ENCODE data around the gene GRID2.
"Not testable (repeated sequence)": the region's sequence is repeated elsewhere in the genome, so short reads cannot be mapped to it uniquely, and the experiment has no call there.

GRID2 gene

DNA sequence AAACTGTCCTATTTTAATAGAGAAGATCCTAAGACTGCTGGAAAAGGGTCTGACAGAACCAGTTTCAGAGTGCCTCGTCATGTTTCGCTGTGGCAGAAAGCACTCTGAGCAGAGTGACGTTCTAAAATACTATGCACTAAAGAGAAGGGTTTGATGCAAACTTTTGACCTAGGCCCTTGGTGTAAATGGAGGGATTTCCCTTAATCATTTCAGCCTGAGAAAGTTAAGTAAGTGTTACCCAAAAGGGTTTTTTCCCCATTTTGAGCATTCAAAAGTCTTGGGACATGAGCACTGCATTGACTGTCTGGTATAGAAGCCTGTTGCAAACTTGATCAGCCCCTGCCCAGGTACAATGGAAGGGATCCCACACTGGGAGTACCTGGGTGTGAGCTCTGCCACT is 1367.3 kb downstream of the GRID2 start:
- no peak for DNase-seq (ENCODE audit: low read depth in 3 of 3)

DNA sequence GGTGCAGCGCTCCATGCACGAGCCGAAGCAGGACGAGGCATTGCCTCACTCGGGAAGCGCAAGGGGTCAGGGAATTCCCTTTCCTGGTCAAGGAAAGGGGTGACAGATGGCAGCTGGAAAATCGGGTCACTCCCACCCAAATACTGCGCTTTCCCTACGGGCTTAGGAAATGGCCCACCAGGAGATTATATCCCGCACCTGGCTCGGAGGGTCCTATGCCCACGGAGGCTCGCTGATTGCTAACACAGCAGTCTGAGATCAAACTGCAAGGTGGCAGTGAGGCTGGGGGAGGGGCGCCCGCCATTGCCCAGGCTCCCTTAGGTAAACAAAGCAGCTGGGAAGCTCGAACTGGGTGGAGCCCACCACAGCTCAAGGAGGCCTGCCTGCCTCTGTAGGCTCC is 1373.2 kb downstream of the GRID2 start:
- DNase-seq (ENCODE audit: low read depth in 3 of 3), result not testable (repeated sequence)

DNA sequence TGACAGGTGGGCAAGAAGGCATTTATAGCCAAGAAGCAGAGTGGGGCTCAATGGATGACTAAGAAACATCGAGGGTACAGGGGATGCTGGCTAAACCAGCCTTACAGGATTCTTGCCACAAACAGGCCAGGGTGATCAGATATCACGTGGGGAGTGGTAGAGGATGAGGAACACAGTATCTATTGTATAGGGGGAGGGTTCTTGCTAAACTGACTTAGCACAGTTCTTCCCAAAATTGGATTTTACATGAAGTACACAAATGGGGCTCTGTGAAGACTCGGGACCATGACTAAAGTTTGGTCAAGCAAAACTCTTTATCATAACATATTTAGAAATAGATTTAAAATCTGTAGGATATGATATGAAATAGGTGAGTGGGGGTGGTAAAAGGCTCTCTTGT is 1380.8 kb downstream of the GRID2 start:
- no peak for DNase-seq (ENCODE audit: low read depth in 3 of 3)

DNA sequence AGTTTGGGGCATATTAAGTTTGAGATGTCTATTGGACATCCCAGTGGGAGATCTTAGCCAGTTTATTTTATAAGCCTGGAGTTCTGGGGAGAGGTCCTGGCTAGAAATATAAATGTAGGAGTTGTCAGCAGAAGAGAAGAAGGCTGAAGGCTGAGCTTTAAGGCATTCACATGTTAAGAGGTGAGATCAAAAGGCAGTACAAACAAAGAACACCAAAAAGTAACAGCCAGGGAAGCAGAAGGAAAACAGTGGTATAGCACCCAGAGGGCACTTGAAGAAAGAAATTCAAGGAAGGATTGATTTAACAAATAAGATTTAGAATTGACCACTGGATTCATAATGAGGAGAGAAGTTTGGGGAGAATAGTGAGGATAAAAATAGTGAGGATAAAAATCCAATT is 1383.5 kb downstream of the GRID2 start:
- no peak for DNase-seq (ENCODE audit: low read depth in 3 of 3)

DNA sequence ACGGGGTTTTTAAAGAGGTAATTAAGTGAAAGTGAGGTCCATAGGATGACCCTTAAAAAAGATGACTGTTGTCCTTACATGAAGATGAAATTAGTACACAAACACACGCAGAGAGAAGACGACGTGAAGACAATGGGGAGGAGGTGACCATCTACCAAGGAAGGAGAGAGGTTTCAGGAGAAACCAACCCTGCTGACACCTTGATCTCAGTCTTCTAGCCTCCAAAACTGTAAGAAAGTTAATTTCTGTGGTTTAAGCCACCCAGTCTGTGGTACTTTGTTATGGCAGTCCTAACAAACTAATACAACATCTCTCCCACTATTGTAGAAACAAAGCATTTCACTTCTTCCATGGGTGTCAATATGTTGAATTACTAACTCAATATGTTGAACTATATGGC is 1385.2 kb downstream of the GRID2 start:
- no peak for DNase-seq (ENCODE audit: low read depth in 3 of 3)

DNA sequence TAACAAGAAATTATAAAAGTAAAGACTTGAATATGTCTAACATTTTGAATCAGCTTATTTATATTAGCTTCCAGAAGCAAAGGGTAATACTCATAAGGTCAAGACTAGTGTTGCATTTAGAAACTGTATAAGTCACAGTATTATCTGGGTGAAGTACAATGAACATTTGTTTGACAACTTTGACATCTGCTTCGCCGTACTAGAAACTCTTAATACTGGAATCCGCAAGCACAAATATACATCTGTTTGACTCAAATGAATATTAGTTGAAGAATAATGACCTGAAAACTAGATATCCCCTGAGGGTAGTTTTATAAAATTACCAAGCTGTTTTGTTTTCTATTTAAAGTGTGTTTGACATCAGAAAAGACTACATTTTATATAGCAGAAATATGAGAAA is 1389.4 kb downstream of the GRID2 start:
- DNase-seq (ENCODE audit: low read depth in 3 of 3), result no peak

DNA sequence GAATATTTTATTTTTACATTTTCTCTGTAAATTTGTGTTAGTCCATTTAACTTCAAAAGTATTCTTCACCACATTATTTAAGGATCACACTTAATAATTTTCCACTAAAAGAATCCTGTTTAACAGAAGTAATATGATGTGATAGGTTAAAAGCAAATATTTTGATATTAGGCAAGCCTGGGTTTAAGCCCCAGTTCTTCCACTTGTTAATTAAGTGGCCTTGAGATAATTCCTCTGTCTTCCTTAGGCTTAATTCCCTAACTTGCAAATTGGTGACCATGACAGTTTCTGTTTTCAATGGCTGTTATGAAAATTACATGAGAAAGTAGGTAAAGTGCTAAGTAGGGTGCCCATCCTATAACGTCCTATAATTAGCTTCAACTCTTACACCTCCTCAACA is 1394.9 kb downstream of the GRID2 start:
- DNase-seq (ENCODE audit: low read depth in 3 of 3), result no peak

DNA sequence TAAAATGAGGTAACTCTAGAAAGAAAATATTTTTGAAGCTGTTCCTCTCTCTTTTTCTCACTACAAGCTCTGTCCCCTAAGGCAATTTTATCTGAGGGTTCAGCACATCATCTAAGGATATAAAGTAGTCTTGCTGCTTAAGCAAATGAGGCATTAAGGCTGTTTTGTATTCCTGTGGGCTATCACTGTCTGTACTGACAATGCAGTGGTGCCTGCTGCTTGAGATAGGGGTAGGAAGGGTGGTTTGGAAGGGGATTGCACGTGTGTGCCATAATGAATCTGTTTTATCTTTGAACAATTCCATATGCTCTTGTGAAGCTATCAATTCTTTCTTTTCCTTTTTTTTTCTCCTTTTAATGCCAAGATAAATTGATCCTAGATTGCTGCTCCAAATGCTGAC is 1396.8 kb downstream of the GRID2 start:
- no peak for DNase-seq (ENCODE audit: low read depth in 3 of 3)

DNA sequence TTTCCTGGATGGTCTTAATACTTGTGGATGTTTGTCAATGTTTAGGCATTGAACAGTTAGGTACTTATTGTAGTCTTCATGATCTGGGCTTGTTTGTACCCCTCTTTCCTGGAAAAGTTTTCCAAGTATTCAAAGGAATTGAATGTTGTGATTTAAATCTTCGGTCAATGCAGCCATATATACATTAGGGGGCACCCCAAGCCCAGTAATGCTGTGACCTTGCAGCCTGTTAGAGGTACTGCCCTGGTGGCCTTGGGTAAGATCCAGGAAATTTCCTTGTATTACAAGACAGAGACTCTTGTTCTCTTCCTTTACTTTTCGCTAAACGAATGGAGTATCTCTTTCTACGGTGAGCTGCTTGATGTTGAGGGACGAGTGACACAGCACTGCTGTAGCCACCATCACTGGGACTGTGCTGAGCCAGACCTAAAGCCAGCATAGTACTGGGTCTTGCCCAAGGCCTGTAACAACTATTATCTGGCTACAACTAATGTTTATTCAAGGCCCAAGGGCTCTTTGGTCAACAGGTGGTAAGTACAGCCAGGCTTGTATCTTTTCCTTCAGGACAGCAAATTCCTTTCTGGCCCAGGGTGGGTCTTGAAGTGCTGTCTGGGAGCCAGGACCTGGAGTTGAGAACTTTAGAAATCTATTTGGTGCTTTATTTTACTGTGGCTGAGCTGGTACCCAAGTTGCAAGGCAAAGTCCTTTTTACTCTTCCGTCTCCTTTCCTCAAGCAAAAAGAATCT is 1406.5 kb downstream of the GRID2 start:
- DNase-seq (ENCODE audit: low read depth in 3 of 3), result no peak

DNA sequence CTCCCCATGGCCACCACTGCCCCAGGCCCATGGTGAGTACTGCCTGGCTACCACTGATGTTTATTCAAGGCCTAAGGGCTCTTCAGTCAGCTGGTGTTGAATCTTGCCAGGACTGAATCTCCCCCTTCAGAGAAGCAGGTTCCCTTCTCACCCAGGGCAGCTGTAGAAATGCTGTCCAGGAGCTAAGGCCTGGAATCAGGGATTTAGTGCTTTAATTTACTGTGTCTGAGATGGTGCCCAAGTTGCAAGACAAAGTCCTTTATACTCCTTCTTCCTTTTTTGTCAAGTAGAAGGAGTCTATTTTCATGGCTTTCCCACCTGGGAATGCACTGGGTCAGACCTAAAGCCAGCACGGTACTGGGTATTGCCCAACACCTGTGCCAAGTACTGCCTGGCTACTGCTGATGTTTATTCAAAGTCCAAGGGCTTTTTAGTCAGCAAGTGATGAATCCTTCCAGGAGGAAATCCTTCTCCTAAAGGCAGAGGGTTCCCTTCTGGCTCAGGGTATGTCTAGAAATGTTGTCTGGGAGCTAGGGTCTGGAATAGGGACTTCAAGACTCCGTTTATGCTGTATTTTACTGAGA is 1407.2 kb downstream of the GRID2 start:
- no peak for DNase-seq (ENCODE audit: low read depth in 3 of 3)

DNA sequence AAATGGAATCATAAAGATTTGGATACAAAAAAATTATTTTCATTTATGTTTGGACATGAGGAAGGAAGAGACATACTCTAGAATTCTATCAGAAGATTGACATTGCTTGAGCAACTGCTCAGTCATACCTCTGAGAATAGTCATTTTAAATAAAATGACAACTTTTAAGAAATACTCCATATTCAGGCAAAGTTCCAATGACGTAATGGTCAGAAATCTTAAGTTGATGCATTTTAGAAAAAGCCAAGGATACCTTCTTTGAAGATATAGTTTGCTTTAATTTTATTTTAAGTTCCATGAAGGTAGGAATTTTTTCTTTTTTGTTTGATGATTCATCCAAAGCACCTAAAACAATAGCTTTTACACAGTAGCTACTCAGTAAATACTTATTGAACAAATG is 1414.5 kb downstream of the GRID2 start:
- no peak for DNase-seq (ENCODE audit: low read depth in 3 of 3)

DNA sequence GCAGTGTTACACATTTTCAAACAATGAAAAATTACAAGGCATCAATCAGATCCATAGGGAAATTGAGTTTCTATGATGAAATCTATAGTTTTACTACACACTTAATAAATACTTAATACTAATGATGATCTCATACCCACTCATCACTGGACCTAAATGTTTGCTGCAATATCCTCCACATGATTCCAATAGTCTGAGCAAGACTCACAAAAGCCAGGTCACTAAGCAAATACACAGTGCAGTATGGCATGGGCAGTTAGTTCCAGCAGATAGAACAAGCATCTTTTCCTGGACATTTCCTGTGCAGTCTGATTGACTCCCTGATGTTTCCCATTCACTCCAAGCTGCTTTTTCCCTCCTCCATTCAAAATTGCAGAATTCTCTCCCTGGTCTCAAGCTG is 1415.8 kb downstream of the GRID2 start:
- DNase-seq (ENCODE audit: low read depth in 3 of 3), result no peak

DNA sequence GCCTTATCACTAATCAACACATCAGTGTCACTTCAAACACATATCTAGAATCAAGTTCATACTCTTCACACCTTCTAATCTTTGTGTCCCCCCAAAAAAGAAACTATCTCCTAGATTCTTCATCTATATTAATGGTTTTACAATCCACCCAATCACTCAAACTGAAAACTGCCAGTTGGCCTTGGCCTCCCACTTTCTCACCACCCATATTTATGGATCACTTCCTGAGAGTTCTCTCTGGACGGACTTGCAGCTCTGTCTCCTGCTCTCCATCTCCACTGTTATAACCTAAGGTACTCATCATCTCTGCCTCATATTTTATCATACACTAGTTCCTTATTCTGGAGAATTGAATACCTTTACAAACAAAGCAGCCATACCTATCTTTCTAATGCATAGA is 1418.7 kb downstream of the GRID2 start:
- DNase-seq (ENCODE audit: low read depth in 3 of 3), result no peak

DNA sequence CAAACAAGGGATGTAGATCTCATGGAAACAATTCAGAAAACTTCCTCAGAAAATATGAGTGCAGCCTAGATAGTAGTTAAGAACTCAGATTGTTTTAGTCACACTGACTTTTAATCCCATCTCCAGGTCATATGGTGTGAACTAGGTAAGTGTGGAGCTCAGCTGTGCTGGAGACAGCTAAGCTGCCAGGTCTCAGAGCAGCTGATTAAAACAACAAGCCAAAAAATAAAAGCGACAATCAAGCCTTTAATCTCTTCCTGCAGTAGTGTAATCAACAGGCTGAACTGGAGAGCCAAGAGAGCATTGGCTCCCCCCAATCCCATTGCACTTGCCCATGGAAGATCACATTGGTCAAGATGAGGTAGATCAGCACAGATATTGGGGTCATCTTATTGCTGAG is 1426.5 kb downstream of the GRID2 start:
- DNase-seq (ENCODE audit: low read depth in 3 of 3), result no peak

DNA sequence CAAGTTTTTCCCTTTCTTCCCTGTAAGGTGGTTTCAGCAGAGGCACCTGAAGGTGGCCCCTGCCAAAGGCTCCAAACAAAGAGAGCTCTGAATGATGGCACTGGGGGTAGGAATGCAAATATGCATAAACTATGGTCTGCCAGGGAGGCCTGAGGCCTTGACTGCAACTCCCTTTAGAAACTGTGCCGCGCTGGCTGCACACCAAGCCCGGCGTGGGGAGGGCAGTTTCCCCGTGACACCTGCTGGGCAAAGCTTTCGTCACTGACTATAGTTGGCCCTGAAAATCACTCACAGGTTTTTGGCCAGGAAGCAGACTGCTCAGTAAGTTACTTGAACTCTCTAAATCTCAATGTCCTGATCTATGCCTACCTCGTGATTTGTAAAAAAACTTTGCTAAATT is 1427.0 kb downstream of the GRID2 start:
- DNase-seq (ENCODE audit: low read depth in 3 of 3), result no peak

DNA sequence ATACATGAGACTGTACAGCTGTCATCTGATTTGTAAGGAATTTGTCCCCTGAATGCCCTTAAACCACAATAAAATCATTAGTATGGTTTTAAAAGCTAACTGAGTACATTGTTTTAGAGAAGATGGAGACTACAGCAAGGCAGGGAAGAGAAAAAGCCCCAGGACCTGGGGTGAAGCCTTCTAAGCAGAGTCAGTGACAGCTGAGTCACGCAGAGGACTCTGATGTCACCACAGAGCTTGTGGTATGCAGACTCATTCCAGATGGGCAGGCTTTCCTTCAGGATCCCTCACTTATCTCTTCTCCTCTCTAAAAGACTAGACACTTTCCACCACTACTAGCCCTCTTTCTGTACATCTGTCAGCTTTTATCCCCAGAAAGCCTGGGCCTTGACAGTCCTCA is 1427.7 kb downstream of the GRID2 start:
- DNase-seq (ENCODE audit: low read depth in 3 of 3), result no peak

DNA sequence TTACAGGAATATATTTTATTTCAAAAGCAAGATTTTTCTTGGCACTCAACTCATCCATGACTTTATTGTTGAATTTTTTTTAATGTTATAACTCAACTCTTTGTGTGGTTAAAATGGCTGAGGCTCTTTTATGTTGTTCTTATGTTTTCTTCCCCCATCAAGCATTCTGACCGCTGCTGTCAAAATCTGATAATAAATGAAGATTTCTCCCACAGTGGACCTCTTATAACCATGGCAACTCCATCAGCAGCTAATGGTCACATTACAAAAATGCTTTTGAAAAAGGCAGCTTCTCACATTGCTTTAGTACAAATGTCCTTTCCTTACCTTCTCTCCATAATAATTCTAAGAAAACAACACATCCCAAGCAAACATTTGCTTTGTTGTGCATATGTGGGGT is 1428.7 kb downstream of the GRID2 start:
- DNase-seq (ENCODE audit: low read depth in 3 of 3), result no peak

DNA sequence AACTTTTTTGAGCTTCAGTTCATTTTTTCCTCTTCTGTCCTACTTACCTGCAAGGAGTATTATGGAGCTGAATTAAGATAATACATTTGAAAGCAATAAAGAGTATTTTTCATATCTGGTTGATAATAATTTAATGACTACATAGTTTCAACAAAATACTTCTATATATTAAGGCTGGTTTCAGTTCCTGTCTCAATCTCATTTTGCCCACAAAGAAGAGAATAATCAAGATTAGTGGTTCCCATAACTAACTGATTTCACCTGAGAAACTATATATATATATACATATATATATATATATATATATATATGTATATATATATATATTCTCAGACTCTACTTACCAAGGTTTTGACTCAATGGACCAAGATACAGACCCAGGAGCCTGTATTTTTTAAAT is 1437.1 kb downstream of the GRID2 start:
- no peak for DNase-seq (ENCODE audit: low read depth in 3 of 3)

DNA sequence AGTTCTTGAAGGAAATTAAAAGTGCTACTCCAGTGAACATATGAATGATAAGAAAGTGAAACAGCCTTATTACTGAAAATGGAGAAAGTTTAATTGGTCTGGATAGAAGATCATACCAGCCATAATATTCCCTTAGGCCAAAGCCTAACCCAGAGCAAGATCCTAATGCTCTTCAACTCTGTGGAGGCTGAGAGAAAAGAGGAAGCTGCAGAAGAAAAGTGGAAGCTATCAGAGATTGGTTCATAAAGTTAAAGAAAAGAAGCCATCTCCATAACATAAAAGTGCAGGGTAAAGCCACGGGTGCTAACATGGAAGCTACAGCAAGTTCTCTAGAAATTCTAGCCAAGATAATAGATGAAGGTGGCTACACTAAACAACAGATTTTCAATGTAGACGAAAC is 1439.3 kb downstream of the GRID2 start:
- no peak for DNase-seq (ENCODE audit: low read depth in 3 of 3)

DNA sequence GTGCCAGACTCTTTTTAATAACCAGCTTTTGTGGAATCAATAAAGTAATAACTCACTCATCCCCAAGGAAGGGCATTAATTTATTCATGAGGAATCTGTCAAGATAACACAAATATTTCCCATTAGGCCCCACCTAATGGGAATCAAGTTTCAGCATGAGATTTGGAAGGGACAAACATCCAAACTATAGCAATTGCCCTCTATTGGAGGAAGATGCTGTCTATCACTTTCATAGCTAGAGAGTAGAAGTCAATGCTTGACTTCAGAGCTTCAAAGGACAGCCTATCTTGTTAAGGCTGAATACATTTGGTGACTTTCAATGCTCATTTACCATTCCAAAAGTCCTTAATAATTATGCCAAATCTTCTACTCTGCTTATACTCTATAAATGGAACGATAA is 1439.9 kb downstream of the GRID2 start:
- no peak for DNase-seq (ENCODE audit: low read depth in 3 of 3)

DNA sequence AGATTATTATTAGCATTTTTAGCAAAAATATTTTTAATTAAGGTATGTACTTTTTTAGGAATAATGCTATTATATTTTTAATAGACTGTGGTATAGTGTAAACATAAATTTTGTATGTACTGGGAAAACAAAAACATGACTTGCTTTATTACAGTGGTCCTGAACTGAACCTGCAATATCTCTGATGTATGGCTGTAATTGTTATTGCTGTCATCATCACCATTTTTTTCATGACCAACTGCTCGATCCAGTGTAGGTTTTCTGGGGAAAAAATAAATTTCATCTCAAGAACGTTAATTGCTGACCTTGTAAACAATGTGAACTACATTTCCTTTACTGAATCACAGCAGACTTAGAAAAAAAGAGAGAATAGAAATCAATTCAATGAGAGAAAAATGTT is 1441.2 kb downstream of the GRID2 start:
- no peak for DNase-seq (ENCODE audit: low read depth in 3 of 3)

DNA sequence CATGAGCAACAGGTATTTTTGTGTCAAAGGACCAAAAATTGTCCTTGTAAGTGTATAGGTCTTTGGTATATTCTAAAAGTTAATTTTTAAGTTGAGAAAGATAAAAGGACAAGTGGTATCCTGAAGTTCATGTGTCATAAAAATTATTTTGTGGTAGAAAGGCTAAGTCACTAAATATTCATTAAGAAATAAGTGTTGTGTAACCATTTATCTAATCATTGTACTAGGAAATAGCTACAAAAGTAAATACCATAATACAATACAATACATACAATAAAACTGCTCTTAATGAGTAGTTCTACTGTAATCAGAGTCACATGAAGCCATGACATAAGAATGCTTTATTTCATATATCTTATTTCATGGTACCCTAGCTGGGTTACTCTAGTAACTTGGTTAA is 1442.3 kb downstream of the GRID2 start:
- no peak for DNase-seq (ENCODE audit: low read depth in 3 of 3)

DNA sequence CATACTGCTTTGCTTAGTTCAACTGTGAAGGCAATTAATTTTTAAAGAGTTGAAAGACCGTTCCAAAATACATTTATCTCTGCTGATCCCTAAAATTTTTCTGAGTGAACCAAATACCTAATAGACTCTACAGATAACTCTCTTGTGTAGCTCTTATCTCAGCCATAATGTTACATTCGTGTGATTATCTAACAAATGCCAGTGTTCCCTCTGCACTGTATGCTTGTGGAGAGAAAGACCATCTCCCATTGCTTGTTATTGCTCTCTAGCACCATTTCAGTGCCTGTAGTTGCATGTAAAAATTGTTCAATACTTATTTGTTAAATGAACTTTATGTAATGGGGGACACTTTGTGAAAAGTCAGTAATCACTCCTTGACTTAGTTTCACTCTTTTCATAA is 1443.5 kb downstream of the GRID2 start:
- DNase-seq (ENCODE audit: low read depth in 3 of 3), result no peak

All from stimulated activated CD4-positive, alpha-beta T cell treated with anti-CD3 and anti-CD28 coated beads, TNF-alpha, amount 100 ng/mL, for 24 hours (primary cell).